Panc1 (cell line): Measurements from ENCODE around the gene SEC22A.

Source experiments
- POLR2AphosphoS5 ChIP-seq: IDR thresholded peaks from 2 replicates; pipeline ENCODE4 v1.6.1; 2012; ENCODE audit warnings: mild to moderate bottlenecking, low read depth, low read length, moderate library complexity
- SIN3A ChIP-seq: IDR thresholded peaks from 2 replicates; pipeline ENCODE4 v1.6.1; 2012; ENCODE audit warnings: low read depth, mild to moderate bottlenecking, low read length, moderate library complexity, borderline replicate concordance; ENCODE audit not compliant: insufficient read depth
- TCF7L2 ChIP-seq: IDR thresholded peaks from 2 replicates; pipeline ENCODE4 v1.6.1; 2011; ENCODE audit warnings: mild to moderate bottlenecking, low read depth, low read length, inconsistent platforms
- TF ChIP-seq, protein P1 (sequence below): fragments of 450-650 bp; IDR thresholded peaks from 2 replicates; pipeline ENCODE4 v1.5.1; 2017; ENCODE audit warnings: mild to moderate bottlenecking

DNA sequence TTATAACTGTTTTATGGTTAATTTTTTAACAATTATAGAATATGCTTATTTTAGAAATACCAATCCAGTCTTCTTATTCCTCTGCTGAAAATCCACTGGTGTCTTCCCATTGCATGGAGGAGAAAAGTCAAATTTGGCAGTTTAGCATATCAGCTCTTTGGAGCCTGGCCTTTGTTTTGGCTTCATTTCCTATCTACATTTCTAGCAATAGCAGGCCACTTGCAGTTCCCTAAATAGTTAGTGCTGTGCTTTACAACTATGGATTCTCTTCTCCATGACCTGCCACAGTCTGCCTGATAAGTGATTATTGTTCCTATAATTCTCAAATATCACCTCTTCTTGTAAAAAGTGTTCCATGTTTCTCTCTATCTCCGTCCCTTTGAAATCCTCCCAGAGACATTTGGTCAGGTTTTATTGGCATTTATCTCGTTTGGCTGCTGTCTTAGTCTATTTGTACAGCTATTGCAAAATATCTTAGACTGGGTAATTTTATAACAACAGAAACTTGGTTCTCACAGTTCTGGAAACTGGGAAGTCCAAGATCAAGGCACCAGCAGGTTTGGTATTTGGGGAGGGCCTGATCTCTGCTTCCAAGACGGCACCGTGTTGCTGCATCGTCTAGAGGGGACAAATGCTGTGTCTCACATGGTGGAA is 8.2 kb upstream of the SEC22A start:
- TF ChIP-seq, protein P1, sequence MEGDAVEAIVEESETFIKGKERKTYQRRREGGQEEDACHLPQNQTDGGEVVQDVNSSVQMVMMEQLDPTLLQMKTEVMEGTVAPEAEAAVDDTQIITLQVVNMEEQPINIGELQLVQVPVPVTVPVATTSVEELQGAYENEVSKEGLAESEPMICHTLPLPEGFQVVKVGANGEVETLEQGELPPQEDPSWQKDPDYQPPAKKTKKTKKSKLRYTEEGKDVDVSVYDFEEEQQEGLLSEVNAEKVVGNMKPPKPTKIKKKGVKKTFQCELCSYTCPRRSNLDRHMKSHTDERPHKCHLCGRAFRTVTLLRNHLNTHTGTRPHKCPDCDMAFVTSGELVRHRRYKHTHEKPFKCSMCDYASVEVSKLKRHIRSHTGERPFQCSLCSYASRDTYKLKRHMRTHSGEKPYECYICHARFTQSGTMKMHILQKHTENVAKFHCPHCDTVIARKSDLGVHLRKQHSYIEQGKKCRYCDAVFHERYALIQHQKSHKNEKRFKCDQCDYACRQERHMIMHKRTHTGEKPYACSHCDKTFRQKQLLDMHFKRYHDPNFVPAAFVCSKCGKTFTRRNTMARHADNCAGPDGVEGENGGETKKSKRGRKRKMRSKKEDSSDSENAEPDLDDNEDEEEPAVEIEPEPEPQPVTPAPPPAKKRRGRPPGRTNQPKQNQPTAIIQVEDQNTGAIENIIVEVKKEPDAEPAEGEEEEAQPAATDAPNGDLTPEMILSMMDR: no peak
- TF ChIP-seq POLR2AphosphoS5 (no peak), TCF7L2 (no peak), SIN3A (no peak)
